ENCODE measurements around the gene KCTD13.

KCTD13 gene

DNA sequence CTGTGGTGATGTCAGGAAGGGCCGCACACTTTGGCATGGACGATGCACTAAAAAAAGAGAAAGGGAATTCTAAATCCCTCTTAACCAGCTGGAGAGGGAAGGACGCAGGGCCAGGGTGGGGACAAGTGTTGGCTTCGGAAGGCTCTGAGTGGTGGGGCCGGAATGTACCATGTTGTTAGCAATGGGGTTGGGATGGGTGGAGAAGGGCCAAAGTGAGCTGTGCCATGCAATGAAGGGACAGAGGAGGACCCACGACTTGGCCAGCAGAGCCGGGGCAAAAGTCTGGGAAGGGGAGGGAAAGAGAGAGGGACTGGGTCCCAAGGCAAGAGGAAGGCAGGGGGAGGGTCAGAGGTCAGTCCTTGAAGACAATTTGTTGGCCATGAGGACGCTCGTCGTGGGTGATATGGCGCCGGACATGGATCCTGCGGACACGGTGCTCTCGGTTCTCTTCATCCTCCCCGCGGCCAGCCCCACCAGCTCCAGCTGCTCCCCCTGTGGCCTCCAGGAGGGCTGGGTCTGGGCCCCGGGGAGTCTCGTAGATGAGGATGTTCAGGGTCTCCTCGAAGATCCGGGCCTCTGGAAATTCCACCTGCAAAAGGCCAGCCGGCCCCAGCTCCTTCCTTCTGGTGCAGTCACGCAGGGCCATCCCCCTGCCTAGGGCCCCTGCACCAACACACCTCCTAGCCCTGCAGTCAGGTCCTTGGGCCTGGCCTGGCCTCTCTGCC lies 19.3 kb downstream of the KCTD13 start:
- Histone ChIP-seq H3K9me2 (replicated peaks; ENCODE audit: insufficient read depth, low read length) (no peaks in the 10 kb centered on the region), H2AFZ (ENCODE audit: low read length) (no peak overlapping the region), H3K27ac (ENCODE audit: low read length) (no peak overlapping the region), H3K4me3 (ENCODE audit: low read length) (no peak overlapping the region), H3K79me2 (ENCODE audit: low read length) (no peaks in the 10 kb centered on the region), H3F3A (ENCODE audit: insufficient read depth, low read length) (no peaks in the 10 kb centered on the region), H3K9ac (ENCODE audit: low read length) (no peak overlapping the region), H3K9me3 (replicated peaks; ENCODE audit: insufficient read depth, low read length) (no peaks in the 10 kb centered on the region), H3K4me2 (ENCODE audit: low read depth, low read length) (no peak overlapping the region), H4K20me1 (ENCODE audit: insufficient read depth, low read length) (no peaks in the 10 kb centered on the region), H3K27me3 (replicated peaks; ENCODE audit: insufficient read depth, low read length) (peaks cover 13% of the 10 kb centered on the region), H3K4me1 (ENCODE audit: low read length) (no peaks in the 10 kb centered on the region), H3K36me3 (replicated peaks; ENCODE audit: insufficient read depth, low read length) (no peaks in the 10 kb centered on the region)
- DNase-seq = no peak
- TF ChIP-seq EZH2phosphoT487 (IDR thresholded peaks at IDR 0.05; ENCODE audit: low read length) (no peak), EZH2 (optimal IDR thresholded peaks at IDR 0.05; ENCODE audit: low read depth, low read length) (no peak)
- TF ChIP-seq, protein P1, sequence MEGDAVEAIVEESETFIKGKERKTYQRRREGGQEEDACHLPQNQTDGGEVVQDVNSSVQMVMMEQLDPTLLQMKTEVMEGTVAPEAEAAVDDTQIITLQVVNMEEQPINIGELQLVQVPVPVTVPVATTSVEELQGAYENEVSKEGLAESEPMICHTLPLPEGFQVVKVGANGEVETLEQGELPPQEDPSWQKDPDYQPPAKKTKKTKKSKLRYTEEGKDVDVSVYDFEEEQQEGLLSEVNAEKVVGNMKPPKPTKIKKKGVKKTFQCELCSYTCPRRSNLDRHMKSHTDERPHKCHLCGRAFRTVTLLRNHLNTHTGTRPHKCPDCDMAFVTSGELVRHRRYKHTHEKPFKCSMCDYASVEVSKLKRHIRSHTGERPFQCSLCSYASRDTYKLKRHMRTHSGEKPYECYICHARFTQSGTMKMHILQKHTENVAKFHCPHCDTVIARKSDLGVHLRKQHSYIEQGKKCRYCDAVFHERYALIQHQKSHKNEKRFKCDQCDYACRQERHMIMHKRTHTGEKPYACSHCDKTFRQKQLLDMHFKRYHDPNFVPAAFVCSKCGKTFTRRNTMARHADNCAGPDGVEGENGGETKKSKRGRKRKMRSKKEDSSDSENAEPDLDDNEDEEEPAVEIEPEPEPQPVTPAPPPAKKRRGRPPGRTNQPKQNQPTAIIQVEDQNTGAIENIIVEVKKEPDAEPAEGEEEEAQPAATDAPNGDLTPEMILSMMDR (IDR thresholded peaks at IDR 0.05; ENCODE audit: low read length) = no peak

DNA sequence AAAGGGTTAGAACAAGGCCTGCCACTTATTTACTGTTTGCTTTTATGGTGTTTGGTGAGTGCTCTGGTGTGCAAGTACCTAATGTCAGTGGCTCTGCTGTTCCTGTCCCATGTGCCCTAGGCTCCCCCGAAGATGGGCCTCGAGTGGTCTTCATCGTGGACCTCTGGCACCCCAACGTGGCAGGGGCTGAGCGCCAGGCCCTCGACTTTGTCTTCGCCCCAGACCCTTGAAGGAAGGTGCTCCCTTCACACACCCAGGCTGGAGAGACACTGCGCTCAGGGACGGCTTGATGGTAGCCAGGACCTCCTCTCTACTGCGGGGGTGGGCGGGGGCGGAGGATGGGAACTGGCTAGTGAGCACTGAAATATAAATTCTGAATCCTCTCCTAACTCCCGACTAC lies 20.4 kb downstream of the KCTD13 start:
- Histone ChIP-seq H3K36me3 (replicated peaks; ENCODE audit: insufficient read depth, low read length) (no peaks in the 10 kb centered on the region), H4K20me1 (ENCODE audit: insufficient read depth, low read length) (no peaks in the 10 kb centered on the region), H2AFZ (ENCODE audit: low read length) (no peak overlapping the region), H3K4me1 (ENCODE audit: low read length) (no peaks in the 10 kb centered on the region), H3K4me3 (ENCODE audit: low read length) (no peak overlapping the region), H3K79me2 (ENCODE audit: low read length) (no peaks in the 10 kb centered on the region), H3K9me3 (replicated peaks; ENCODE audit: insufficient read depth, low read length) (no peaks in the 10 kb centered on the region), H3K4me2 (ENCODE audit: low read depth, low read length) (no peak overlapping the region), H3K27me3 (replicated peaks; ENCODE audit: insufficient read depth, low read length) (peaks cover 23% of the 10 kb centered on the region), H3K9me2 (replicated peaks; ENCODE audit: insufficient read depth, low read length) (no peaks in the 10 kb centered on the region), H3F3A (ENCODE audit: insufficient read depth, low read length) (no peaks in the 10 kb centered on the region), H3K27ac (ENCODE audit: low read length) (no peak overlapping the region), H3K9ac (ENCODE audit: low read length) (no peak overlapping the region)
- TF ChIP-seq EZH2 (optimal IDR thresholded peaks at IDR 0.05; ENCODE audit: low read depth, low read length) (no peak), EZH2phosphoT487 (IDR thresholded peaks at IDR 0.05; ENCODE audit: low read length) (no peak)
- TF ChIP-seq, protein P1 (IDR thresholded peaks at IDR 0.05; ENCODE audit: low read length) = no peak
- no peak for DNase-seq

DNA sequence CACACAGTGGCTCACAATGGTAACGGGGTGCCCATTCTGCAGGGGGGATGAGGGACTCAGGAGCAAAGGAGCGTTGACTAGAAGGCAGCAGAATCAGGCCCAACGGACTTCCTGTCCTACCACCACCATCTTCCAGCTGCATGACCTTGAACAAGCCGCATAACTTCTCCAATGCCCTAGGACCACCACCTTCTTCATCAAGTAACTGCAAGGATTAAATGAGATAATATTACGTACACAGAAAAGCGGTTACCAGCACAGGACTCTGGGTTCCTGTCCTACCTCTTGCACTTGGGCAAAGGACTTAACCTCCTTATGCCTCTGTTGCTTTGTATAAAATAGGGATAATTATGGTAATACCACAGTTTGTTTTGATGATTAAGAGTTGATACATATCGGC lies 21.1 kb downstream of the KCTD13 start:
- H3K9ac ChIP-seq (ENCODE audit: low read length) = no peak overlapping the region
- H3K4me3 ChIP-seq (ENCODE audit: low read length) = no peak overlapping the region
- no peaks in the 10 kb centered on the region for H3K79me2 ChIP-seq (ENCODE audit: low read length)
- H4K20me1 ChIP-seq (ENCODE audit: insufficient read depth, low read length) = no peaks in the 10 kb centered on the region
- no peaks in the 10 kb centered on the region for H3K9me2 ChIP-seq (replicated peaks; ENCODE audit: insufficient read depth, low read length)
- no peaks in the 10 kb centered on the region for H3K36me3 ChIP-seq (replicated peaks; ENCODE audit: insufficient read depth, low read length)
- DNase-seq = no peak
- TF ChIP-seq EZH2phosphoT487 (IDR thresholded peaks at IDR 0.05; ENCODE audit: low read length) (no peak), EZH2 (optimal IDR thresholded peaks at IDR 0.05; ENCODE audit: low read depth, low read length) (no peak)
- TF ChIP-seq, protein P1 (IDR thresholded peaks at IDR 0.05; ENCODE audit: low read length) = no peak
- no peaks in the 10 kb centered on the region for H3K9me3 ChIP-seq (replicated peaks; ENCODE audit: insufficient read depth, low read length)
- no peaks in the 10 kb centered on the region for H3K4me1 ChIP-seq (ENCODE audit: low read length)
- H3K27ac ChIP-seq (ENCODE audit: low read length) = no peak overlapping the region
- H3F3A ChIP-seq (ENCODE audit: insufficient read depth, low read length) = no peaks in the 10 kb centered on the region
- no peak overlapping the region for H2AFZ ChIP-seq (ENCODE audit: low read length)
- peaks cover 26% of the 10 kb centered on the region for H3K27me3 ChIP-seq (replicated peaks; ENCODE audit: insufficient read depth, low read length)
- no peak overlapping the region for H3K4me2 ChIP-seq (ENCODE audit: low read depth, low read length)

Measured in MM.1S (cell line).